ENCODE results near the gene PSMA1. TPM values are rescaled to one million over a fixed set of nuclear protein-coding genes. Genes with fewer than 3 reads are reported as not detected.

Gene PSMA1
- total RNA-seq, 1 experiment from 2014 or later, result 198 TPM

DNA sequence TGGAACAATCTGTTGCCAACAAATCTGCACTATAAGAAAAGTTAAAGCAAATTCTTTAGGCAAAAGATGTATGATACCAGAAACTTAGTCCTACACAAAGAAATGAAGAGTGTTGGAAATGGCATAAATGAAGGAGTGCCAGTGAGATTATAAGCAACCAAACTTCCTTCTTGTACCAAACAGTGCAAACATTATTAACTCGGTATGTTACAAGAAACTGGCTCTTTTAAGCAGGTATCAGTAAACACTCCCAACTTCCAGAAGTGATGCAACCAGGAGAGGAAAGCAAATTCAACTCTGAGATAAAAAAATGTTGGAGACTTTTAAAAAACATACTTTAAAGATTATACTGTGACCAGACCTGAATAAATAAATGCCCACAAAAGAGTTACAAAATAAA lies 49.1 kb downstream of the PSMA1 start:
- Histone ChIP-seq H3K4me1 (ENCODE audit: control insufficient read depth, insufficient read depth, low read length) (no peaks in the 10 kb centered on the region), H3K36me3 (ENCODE audit: control insufficient read depth, insufficient read depth, low read length) (peaks cover 70% of the 10 kb centered on the region), H3K27ac (ENCODE audit: low read length) (no peak overlapping the region), H3K27me3 (ENCODE audit: control insufficient read depth, insufficient read depth, low read length) (no peaks in the 10 kb centered on the region), H3K9me3 (ENCODE audit: control insufficient read depth, insufficient read depth, low read depth, low read length) (no peaks in the 10 kb centered on the region), H3K4me3 (ENCODE audit: low read depth in 2 of 2, low read length in 2 of 2) (no peak overlapping the region)
- intact Hi-C loops (cut with micrococcal nuclease; ENCODE audit: unreplicated experiment), result no loop called here
- ATAC-seq (no peak), DNase-seq (ENCODE audit: low read depth, low spot score) (no peak)
- TF ChIP-seq SIN3A (IDR thresholded peaks at IDR 0.05; ENCODE audit: borderline replicate concordance, insufficient read depth, low read depth, low read length) (no peak), REST (IDR thresholded peaks at IDR 0.05; ENCODE audit: insufficient read depth in 1 of 2, low read depth in 2 of 2, low read length in 1 of 2) (no peak), TCF7L2 (IDR thresholded peaks at IDR 0.05; ENCODE audit: low read depth, low read length) (no peak), POLR2AphosphoS5 (IDR thresholded peaks at IDR 0.05; ENCODE audit: low read depth, low read length) (no peak)
- TF ChIP-seq, protein P1, sequence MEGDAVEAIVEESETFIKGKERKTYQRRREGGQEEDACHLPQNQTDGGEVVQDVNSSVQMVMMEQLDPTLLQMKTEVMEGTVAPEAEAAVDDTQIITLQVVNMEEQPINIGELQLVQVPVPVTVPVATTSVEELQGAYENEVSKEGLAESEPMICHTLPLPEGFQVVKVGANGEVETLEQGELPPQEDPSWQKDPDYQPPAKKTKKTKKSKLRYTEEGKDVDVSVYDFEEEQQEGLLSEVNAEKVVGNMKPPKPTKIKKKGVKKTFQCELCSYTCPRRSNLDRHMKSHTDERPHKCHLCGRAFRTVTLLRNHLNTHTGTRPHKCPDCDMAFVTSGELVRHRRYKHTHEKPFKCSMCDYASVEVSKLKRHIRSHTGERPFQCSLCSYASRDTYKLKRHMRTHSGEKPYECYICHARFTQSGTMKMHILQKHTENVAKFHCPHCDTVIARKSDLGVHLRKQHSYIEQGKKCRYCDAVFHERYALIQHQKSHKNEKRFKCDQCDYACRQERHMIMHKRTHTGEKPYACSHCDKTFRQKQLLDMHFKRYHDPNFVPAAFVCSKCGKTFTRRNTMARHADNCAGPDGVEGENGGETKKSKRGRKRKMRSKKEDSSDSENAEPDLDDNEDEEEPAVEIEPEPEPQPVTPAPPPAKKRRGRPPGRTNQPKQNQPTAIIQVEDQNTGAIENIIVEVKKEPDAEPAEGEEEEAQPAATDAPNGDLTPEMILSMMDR (IDR thresholded peaks at IDR 0.05), result no peak
- POLR2A ChIA-PET, result interaction anchor here (0.5 kb wide), 1 partner anchor 9 kb away, joined by 3 read pairs; no protein-coding TSS in a partner anchor
- no TSS peak for BruUV-seq (replicated peaks)
- CTCF ChIA-PET, result no interaction called here
- in situ Hi-C loops (cut with HindIII; ENCODE audit: low pct_unique_long_range_greater_than_20kb, low sequenced_read_pairs), result no loop called here

- POLR2A ChIA-PET, result no interaction called here
- Histone ChIP-seq H3K27ac (ENCODE audit: low read length) (no peak overlapping the region), H3K27me3 (ENCODE audit: control insufficient read depth, insufficient read depth, low read length) (no peaks in the 10 kb centered on the region), H3K9me3 (ENCODE audit: control insufficient read depth, insufficient read depth, low read depth, low read length) (no peaks in the 10 kb centered on the region), H3K4me3 (ENCODE audit: low read depth in 2 of 2, low read length in 2 of 2) (no peak overlapping the region), H3K4me1 (ENCODE audit: control insufficient read depth, insufficient read depth, low read length) (no peaks in the 10 kb centered on the region), H3K36me3 (ENCODE audit: control insufficient read depth, insufficient read depth, low read length) (peaks cover 62% of the 10 kb centered on the region)
- in situ Hi-C loops (cut with HindIII; ENCODE audit: low pct_unique_long_range_greater_than_20kb, low sequenced_read_pairs), result no loop called here
- ATAC-seq (no peak), DNase-seq (ENCODE audit: low read depth, low spot score) (no peak)
- BruUV-seq (replicated peaks), result TSS peak; percentile 43
- TF ChIP-seq POLR2AphosphoS5 (IDR thresholded peaks at IDR 0.05; ENCODE audit: low read depth, low read length) (no peak), REST (IDR thresholded peaks at IDR 0.05; ENCODE audit: insufficient read depth in 1 of 2, low read depth in 2 of 2, low read length in 1 of 2) (no peak), TCF7L2 (IDR thresholded peaks at IDR 0.05; ENCODE audit: low read depth, low read length) (no peak), SIN3A (IDR thresholded peaks at IDR 0.05; ENCODE audit: borderline replicate concordance, insufficient read depth, low read depth, low read length) (no peak)
- TF ChIP-seq, protein P1 (IDR thresholded peaks at IDR 0.05), result no peak
- intact Hi-C loops (cut with micrococcal nuclease; ENCODE audit: unreplicated experiment), result no loop called here
- CTCF ChIA-PET, result no interaction called here
These were observed 56.6 kb downstream of the PSMA1 start for GRCh38 chr11:14463623-14464022.
